Renal pelvis (tissue), 4 donors: ENCODE results near the gene CASP7. TPM values are rescaled to one million over a fixed set of nuclear protein-coding genes. Genes with fewer than 3 reads are reported as not detected.

ENCODE experiments used
- DNase-seq: peaks from one replicate; pipeline ENCODE4 v3.0.0-alpha.2; 2013
- polyA plus RNA-seq, 3 donors: library from polyadenylated mRNA; unstranded; fragments of 120-200 nt; gene quantifications; one replicate each; pipeline ENCODE4 v1.2.1, GENCODE V29; 2013; ENCODE audit not compliant: insufficient read length in 3 of 3

The CASP7 gene
- polyA plus RNA-seq, 3 donors = 23.9 to 26.7 (median 26.3) TPM

GRCh38 chr10:113708640-113709039 lies 28.9 kb downstream of the CASP7 start:
- DNase-seq = no peak

GRCh38 chr10:113709221-113709838 lies 29.6 kb downstream of the CASP7 start:
- DNase-seq = no peak

DNA sequence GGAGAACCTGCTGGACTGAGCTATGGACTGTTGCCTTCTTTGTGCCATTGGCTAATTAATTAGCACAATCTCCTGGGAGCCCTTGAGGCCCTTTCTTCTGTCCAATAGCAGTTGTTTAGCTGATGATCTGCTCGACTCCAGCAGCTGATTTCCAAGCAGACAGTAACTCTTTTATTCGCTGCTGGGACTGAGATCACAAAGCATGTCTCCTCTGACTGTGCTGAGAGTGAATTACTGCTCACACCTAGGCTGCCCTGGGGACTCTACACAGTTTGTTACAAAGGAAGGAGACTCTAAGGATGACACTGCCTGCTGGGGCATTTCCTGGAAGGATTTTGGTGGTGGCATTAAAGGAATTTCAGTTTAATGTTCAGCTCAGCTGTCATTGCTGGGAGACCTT lies 31.4 kb downstream of the CASP7 start:
- no peak for DNase-seq

GRCh38 chr10:113712024-113712423 lies 32.3 kb downstream of the CASP7 start:
- DNase-seq = no peak

- DNase-seq = no peak
These were observed 33.3 kb downstream of the CASP7 start for GRCh38 chr10:113712755-113713639.

GRCh38 chr10:113713640-113713982 lies 33.9 kb downstream of the CASP7 start:
- no peak for DNase-seq

DNA sequence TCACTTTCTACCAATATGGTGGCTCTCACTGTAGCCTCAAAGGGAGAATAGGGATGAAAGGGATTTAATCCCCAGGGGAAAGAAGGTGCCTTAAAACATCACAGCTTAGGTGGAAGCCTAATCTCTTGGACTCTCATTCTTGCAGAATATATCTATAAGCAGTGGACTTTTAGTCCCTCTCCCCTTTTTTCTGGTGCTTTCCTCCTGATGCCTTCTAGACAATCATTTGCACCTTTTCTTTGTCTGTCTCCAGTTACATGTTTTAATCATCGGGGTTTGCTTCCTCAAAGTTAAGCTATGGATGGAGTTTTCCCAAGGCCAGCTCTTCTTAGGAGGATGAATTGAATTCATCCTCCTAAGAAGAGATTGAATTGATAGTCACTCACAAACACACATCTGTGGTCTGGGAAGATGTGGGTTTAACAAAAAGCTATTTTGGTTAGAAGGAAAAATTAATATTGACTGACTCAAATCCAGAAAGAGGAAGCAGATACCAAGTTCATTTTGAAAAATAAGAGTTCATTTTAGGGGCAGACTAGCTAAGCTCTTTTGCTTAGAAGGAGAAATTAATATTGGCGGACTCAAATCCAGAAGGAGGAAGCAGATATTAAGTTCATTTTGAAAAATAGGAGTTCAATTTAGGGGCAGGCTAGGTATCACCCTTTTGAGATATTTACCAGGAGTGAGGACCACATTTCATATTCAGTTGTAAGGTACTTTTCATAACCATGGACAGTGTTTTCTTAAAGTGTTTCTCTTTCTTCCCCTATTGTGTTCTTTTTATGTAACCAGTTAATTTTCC lies 36.6 kb downstream of the CASP7 start:
- DNase-seq = no peak

DNA sequence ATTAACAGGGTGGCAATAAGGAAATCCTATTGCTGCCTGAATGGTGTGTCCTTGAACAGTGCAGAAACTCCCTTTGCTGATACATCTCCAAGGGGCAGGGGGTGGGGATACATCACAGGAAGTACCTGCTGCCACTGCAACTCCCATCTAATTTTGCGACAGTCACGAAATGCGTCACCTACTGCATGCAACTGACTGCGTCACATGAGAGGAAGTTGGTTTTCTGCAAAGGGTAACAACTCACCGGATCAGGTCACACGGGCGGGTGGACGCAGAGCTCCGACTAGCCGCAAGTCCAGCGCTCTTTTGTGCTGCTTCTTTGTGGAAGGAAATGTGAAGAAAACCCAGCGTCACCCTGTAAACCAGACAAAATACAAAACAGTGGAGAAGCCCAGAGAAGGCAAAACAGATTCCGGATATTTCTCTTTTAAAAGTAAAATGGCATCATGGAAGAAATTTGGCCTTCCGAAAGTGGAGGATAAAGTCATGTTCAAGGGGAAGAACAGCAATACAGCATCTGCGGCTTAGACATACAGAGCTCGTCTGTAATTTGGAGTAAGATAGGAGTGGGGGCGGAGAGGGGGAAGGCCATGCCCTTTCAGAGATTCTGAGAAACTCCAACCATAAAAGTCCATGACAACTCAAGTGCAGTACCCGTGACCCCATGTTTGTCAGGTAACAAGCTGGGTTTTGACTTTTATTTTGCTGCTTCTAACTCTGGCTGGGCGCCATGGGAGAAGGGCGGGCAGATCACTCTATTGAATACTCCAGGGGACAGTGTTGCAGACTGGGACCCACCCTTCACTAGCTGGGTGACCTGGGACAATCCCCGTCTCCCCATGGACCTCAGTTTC lies 39.5 kb downstream of the CASP7 start:
- no peak for DNase-seq

DNA sequence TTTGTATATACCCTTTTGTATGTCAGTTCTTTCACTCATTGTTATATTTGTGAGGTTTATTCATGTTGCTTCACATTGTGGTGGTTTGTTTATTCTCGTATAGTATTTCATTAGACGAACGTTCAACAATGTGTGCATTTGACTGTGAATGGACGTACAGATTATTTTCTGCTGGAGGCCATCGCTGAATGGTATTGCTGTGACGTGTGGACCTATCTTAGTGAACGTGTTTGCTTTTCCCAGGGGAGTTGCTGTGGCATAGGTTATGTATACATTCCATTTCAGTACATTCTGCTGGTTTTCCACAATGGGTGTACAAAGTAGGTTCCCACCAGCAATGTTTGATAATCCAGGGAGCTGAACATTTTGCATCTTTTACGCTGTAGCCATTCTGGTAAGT lies 40.7 kb downstream of the CASP7 start:
- DNase-seq = no peak

GRCh38 chr10:113732160-113732881 lies 52.6 kb downstream of the CASP7 start:
- no peak for DNase-seq

GRCh38 chr10:113732966-113733365 lies 53.3 kb downstream of the CASP7 start:
- DNase-seq = no peak

GRCh38 chr10:113733635-113734034 lies 53.9 kb downstream of the CASP7 start:
- no peak for DNase-seq

DNA sequence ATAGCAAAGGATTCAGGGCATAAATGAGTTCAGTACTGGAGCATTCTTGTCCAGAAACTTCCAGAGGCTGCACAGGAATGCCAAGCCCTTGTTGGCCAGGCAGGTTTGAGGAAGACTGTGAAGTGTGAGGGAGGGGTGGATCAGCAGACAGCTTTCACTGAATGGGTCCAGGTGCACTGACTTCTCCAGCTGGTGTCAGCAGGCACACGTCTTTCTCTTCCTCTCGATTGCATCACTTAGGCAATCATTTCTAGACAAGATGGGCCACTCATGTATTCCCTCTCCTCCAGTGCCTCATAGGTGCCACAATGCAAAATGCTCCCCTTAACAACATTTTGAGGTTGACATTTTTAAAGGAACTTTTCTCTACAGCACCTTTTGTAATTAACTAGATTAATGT lies 56.2 kb downstream of the CASP7 start:
- DNase-seq = no peak

DNA sequence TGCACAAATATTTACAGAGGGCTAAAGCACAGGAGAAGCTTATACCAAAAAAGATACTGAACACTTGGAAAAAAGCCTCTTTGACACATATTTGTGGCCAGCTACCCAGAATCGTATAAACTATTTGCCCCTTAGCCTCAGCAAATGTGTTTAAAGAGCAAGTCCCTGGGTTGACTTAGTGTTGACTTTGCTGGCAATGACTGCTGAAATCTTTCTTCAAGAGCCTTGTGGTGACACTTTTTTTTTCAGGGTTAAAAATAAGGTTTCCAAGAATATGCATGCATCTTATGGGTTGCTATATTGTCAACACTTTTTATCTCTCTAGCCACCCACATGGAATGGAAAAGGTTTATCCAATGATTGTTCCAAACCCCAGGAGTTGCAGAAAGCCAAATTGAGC lies 56.9 kb downstream of the CASP7 start:
- DNase-seq = no peak

- DNase-seq = no peak
These were observed 59.3 kb downstream of the CASP7 start for GRCh38 chr10:113739031-113739430.

DNA sequence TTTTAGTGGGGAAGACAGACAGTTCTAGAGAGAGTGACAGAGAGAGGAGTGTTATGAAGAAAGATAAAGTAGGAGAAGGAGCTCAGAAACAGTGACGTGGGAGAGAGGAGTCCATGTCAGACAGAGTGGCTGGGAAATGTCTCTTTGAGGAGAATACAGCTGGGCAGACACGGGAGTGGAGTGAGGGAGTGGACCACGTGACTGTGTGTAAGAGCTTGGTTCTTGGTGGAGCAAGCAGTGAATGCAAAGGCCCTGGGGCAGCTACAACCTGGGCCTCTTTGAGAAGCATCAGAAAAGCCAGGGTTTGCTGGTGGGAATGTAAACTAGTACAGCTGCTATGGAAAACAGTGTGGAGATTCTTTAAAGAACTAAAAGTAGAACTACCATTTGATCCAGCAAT lies 59.9 kb downstream of the CASP7 start:
- DNase-seq = no peak

GRCh38 chr10:113740850-113741249 lies 61.1 kb downstream of the CASP7 start:
- no peak for DNase-seq

- DNase-seq = no peak
These were observed 62.8 kb downstream of the CASP7 start for GRCh38 chr10:113742466-113742865.

GRCh38 chr10:113743594-113743993 lies 63.9 kb downstream of the CASP7 start:
- no peak for DNase-seq

DNA sequence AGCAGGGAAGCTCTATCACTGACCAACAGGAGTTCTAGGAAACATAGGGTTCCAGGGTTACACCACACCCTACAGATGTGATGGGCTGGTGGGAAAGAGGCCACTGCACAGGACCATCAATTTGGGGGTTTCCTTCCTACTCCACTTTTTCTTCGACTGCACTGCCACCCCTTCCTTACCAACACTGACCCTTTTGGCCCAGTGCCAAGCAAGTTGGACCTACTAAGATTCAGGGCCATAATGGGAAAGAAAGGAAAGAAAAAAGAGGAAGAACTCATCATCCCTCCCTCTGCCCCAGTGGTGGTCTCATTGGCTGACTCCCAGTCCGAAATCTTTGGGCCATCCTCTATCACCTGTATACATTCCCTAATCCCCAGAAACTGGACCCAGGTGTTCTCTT lies 65.7 kb downstream of the CASP7 start:
- DNase-seq = no peak
